Measurements from ENCODE around the gene SERPINE3.

GRCh38 chr13:51321836-51322235 lies 17.7 kb upstream of the SERPINE3 start:
- TF ChIP-seq, protein P1, sequence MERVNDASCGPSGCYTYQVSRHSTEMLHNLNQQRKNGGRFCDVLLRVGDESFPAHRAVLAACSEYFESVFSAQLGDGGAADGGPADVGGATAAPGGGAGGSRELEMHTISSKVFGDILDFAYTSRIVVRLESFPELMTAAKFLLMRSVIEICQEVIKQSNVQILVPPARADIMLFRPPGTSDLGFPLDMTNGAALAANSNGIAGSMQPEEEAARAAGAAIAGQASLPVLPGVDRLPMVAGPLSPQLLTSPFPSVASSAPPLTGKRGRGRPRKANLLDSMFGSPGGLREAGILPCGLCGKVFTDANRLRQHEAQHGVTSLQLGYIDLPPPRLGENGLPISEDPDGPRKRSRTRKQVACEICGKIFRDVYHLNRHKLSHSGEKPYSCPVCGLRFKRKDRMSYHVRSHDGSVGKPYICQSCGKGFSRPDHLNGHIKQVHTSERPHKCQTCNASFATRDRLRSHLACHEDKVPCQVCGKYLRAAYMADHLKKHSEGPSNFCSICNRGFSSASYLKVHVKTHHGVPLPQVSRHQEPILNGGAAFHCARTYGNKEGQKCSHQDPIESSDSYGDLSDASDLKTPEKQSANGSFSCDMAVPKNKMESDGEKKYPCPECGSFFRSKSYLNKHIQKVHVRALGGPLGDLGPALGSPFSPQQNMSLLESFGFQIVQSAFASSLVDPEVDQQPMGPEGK (CRISPR knock-in tag; IDR thresholded peaks at IDR 0.05; ENCODE audit: borderline replicate concordance), result no peak
- no peak for TF ChIP-seq BACH2 (CRISPR knock-in tag; IDR thresholded peaks at IDR 0.05; ENCODE audit: borderline replicate concordance)
- no peak for TF ChIP-seq TSHZ2 (CRISPR knock-in tag; IDR thresholded peaks at IDR 0.05)
- no peak for TF ChIP-seq ARNTL (CRISPR knock-in tag; IDR thresholded peaks at IDR 0.05; ENCODE audit: borderline replicate concordance, low read depth)
- no peak for TF ChIP-seq ZFP3 (CRISPR knock-in tag; IDR thresholded peaks at IDR 0.05)
- TF ChIP-seq PPARA (CRISPR knock-in tag; IDR thresholded peaks at IDR 0.05; ENCODE audit: borderline replicate concordance), result no peak
- TF ChIP-seq ESRRG (CRISPR knock-in tag; IDR thresholded peaks at IDR 0.05), result no peak

All from SK-N-SH treated with all-trans-retinoic acid at 6 μM for 48 hours (cell line).